Upper lobe of right lung (tissue), 1 donor: ENCODE data around the gene ATAD3B. TPM values are rescaled to one million over a fixed set of nuclear protein-coding genes. Genes with fewer than 3 reads are reported as not detected.
A peak's percentile ranks its signal among the peaks of the same experiment; 100 is the strongest.

Experiments
- ATAC-seq: fragments of 200-7000 bp; cut with Tn5 transposase; one replicate; pipeline ENCODE4 v1.9.1; 2020; ENCODE audit warnings: mild to moderate bottlenecking, moderate library complexity
- DNase-seq: peaks from one replicate; pipeline ENCODE4 v3.0.0-alpha.2; 2020
- H3K27ac ChIP-seq: fragments of 200-600 bp; one replicate; pipeline ENCODE4 v1.8.0; 2022
- H3K27me3 ChIP-seq: fragments of 200-600 bp; one replicate; pipeline ENCODE4 v1.8.0; 2022; ENCODE audit warnings: mild to moderate bottlenecking
- H3K36me3 ChIP-seq: fragments of 200-600 bp; one replicate; pipeline ENCODE4 v1.8.0; 2022
- H3K4me1 ChIP-seq: fragments of 200-600 bp; one replicate; pipeline ENCODE4 v1.8.0; 2022
- H3K4me3 ChIP-seq: fragments of 200-600 bp; one replicate; pipeline ENCODE4 v1.8.0; 2022; ENCODE audit warnings: mild to moderate bottlenecking
- H3K9me3 ChIP-seq: fragments of 200-600 bp; one replicate; pipeline ENCODE4 v1.8.0; 2022
- CTCF ChIP-seq: fragments of 200-600 bp; IDR thresholded peaks from one replicate; pipeline ENCODE4 v1.8.0; 2022; ENCODE audit warnings: antibody characterized with exemption
- intact Hi-C: fragments of 100-400 bp; cut with DNase I; formaldehyde crosslinking; loops from one replicate; pipeline ENCODE4 v1.11.0; 2022
- total RNA-seq: library from RNA; stranded (reverse); fragmentation: NEBNext Ultra II Directional; extraction: Animal tissue kit (Norgen Biotek cat#: 25700); gene quantifications from one replicate; pipeline ENCODE4 v1.2.1, GENCODE V29; 2021
- donor health status: DM: no; HTN: yes; CAD: no; lungs with severe emphysema.

The ATAD3B gene
- total RNA-seq, 1 donor from 2014 or later, result 24.3 TPM

GRCh38 chr1:1438531-1439381 is 32.8 kb upstream of the ATAD3B start:
- Histone ChIP-seq H3K9me3 (no peaks in the 10 kb centered on the region), H3K4me1 (peaks cover 40% of the 10 kb centered on the region), H3K4me3 (no peak overlapping the region), H3K36me3 (no peaks in the 10 kb centered on the region), H3K27ac (no peak overlapping the region), H3K27me3 (no peaks in the 10 kb centered on the region)
- ATAC-seq, result no peak
- TF ChIP-seq CTCF, result no peak
- no peak for DNase-seq
- intact Hi-C loops, result no loop called here

GRCh38 chr1:1439546-1440261 is 31.9 kb upstream of the ATAD3B start:
- H3K27me3 ChIP-seq, result no peaks in the 10 kb centered on the region
- intact Hi-C loops, result no loop called here
- no peak overlapping the region for H3K4me3 ChIP-seq
- TF ChIP-seq CTCF, result no peak
- no peak overlapping the region for H3K27ac ChIP-seq
- ATAC-seq (no peak), DNase-seq (no peak)
- peaks cover 30% of the 10 kb centered on the region for H3K4me1 ChIP-seq
- H3K9me3 ChIP-seq, result no peaks in the 10 kb centered on the region
- no peaks in the 10 kb centered on the region for H3K36me3 ChIP-seq

GRCh38 chr1:1440262-1441001 is 31.1 kb upstream of the ATAD3B start:
- TF ChIP-seq CTCF, result no peak
- peaks cover 23% of the 10 kb centered on the region for H3K4me1 ChIP-seq
- H3K36me3 ChIP-seq, result no peaks in the 10 kb centered on the region
- intact Hi-C loops, result no loop called here
- DNase-seq, result no peak
- no peaks in the 10 kb centered on the region for H3K9me3 ChIP-seq
- no peak for ATAC-seq
- H3K27me3 ChIP-seq, result no peaks in the 10 kb centered on the region
- H3K4me3 ChIP-seq, result no peak overlapping the region
- no peak overlapping the region for H3K27ac ChIP-seq

- TF ChIP-seq CTCF, result peak; percentile 90
- ATAC-seq (peak; percentile 77), DNase-seq (peak; percentile 80)
- intact Hi-C loops, result no loop called here
- Histone ChIP-seq H3K27ac (peak overlapping the region; percentile 17), H3K4me3 (no peak overlapping the region), H3K4me1 (peaks cover 21% of the 10 kb centered on the region), H3K36me3 (no peaks in the 10 kb centered on the region), H3K9me3 (no peaks in the 10 kb centered on the region), H3K27me3 (no peaks in the 10 kb centered on the region)
Measured at GRCh38 chr1:1441002-1441888, 30.3 kb upstream of the ATAD3B start.
